Motor neuron (in vitro differentiated cells): Measurements from ENCODE around the gene KATNBL1. TPM values are rescaled to one million over a fixed set of nuclear protein-coding genes. Genes with fewer than 3 reads are reported as not detected.

ENCODE experiments used
- ATAC-seq, 8 experiments: fragments of 200-7000 bp; cut with Tn5 transposase; replicated peaks in 6 of 8; 2 replicates each; pipeline ENCODE4 v1.8.0; 2021; ENCODE audit warnings: mild to moderate bottlenecking in 8 of 8, moderate library complexity in 8 of 8
- H3K27ac ChIP-seq, 2 donors: fragments of 250-450 bp; sonication (Bioruptor Pico); 2 replicates each; pipeline ENCODE4 v1.9.0; 2021; ENCODE audit warnings: antibody characterized with exemption in 2 of 2, mild to moderate bottlenecking in 2 of 2, moderate library complexity in 1 of 2
- H3K4me1 ChIP-seq, 2 donors: fragments of 250-450 bp; sonication (Bioruptor Pico); replicated peaks in 1 of 2; 2 replicates each; pipeline ENCODE4 v1.6.1; 2021; ENCODE audit warnings: antibody characterized with exemption in 2 of 2, mild to moderate bottlenecking in 2 of 2, moderate library complexity in 1 of 2
- H3K4me3 ChIP-seq, 5 donors: fragments of 250-450 bp; sonication (Bioruptor Pico); 2 replicates each; pipeline ENCODE4 v1.9.0; 2021; ENCODE audit warnings: antibody characterized with exemption in 5 of 5, mild to moderate bottlenecking in 5 of 5, moderate library complexity in 4 of 5
- WGBS, 10 experiments: fragments of 450-650 bp; shearing (Covaris generic); methylation state at CpG; one replicate each; pipeline ENCODE4 v1.0.0; 2022; 5-methylcytosine and 5-hydroxymethylcytosine counted together
- in situ Hi-C, 9 experiments: fragments of 400-800 bp; cut with MboI; loops; one replicate each; pipeline ENCODE4 v1.15.0; 2021; ENCODE audit warnings: low sequenced_read_pairs in 9 of 9, low pct_unique_long_range_greater_than_20kb in 2 of 9; ENCODE audit not compliant: unreplicated experiment in 9 of 9
- total RNA-seq, 8 experiments: library from RNA; unstranded; fragments of 300-600 nt; gene quantifications; 2 replicates each; pipeline versions ENCODE4 v1.2.3 to v1.2.4, GENCODE V29; 2022

The KATNBL1 gene
- total RNA-seq, 8 experiments from 2014 or later = 19.3 to 52.0 (median 41.7) TPM

GRCh38 chr15:34106423-34106822, 103.5 kb downstream of the KATNBL1 start:
- no peak for ATAC-seq
- peaks cover 6% of the 10 kb centered on the region in 2 donors for H3K4me1 ChIP-seq
- H3K4me3 ChIP-seq = no peak overlapping the region
- no peak overlapping the region for H3K27ac ChIP-seq
- in situ Hi-C loops = loop anchor here in 6 of 9 experiments (10.0 to 25.0 kb wide), 4 partner anchors 106 to 256 kb away; partner anchors contain the start of genes KATNBL1 (in 5 of the 6), EMC4 (in 1 of the 6) and LPCAT4 (in 1 of the 6)
- 80 to 100% (median 100%) methylated on average over 1 of the region's 1 CpG; no CpG with 5 or more reads in 6 of the 10 experiments for WGBS, 10 experiments

GRCh38 chr15:34102175-34102925, 107.5 kb downstream of the KATNBL1 start:
- Histone ChIP-seq H3K27ac (peak overlapping the region; percentile 60 to 76), H3K4me3 (peak overlapping the region; percentile 64 to 99 (median 91)), H3K4me1 (peaks cover 6 to 10% of the 10 kb centered on the region in 2 donors)
- ATAC-seq = no peak
- WGBS, 10 experiments = 0 to 58% (median 22%) methylated on average over 3 to 22 of the region's 29 CpGs
- in situ Hi-C loops = loop anchor here in 6 of 9 experiments (10.0 to 25.0 kb wide), 4 partner anchors 110 to 260 kb away; partner anchors contain the start of genes KATNBL1 (in 5 of the 6), EMC4 (in 1 of the 6) and LPCAT4 (in 1 of the 6)

- Histone ChIP-seq H3K27ac (peak within 1 kb of the TSS; percentile 91 to 92), H3K4me3 (peak within 1 kb of the TSS; percentile 64 to 99 (median 91)), H3K4me1 (peaks cover 6 to 10% of the 10 kb centered on the region in 2 donors)
- in situ Hi-C loops = loop anchor here in 6 of 9 experiments (10.0 to 25.0 kb wide), 4 partner anchors 111 to 261 kb away; partner anchors contain the start of genes KATNBL1 (in 5 of the 6), EMC4 (in 1 of the 6) and LPCAT4 (in 1 of the 6)
- ATAC-seq = peak; percentile 96 to 100 (median 99)
- WGBS, 10 experiments = 0 to 8% (median 0%) methylated on average over 1 to 13 of the region's 48 CpGs; no CpG with 5 or more reads in 2 of the 10 experiments
Measured at GRCh38 chr15:34101366-34102174, 108.3 kb downstream of the KATNBL1 start, which contains the start of the genes EMC7 and PGBD4. TSS of gene EMC7 (minus strand) at chr15:34101862. CDS start at chr15:34101839, 23 bp downstream. TSS of gene PGBD4 (plus strand) at chr15:34102083. CDS start at chr15:34102532, 449 bp downstream.

- peak overlapping the region in 1 of 5 donors; percentile 99 for H3K4me3 ChIP-seq
- in situ Hi-C loops = loop anchor here in 7 of 9 experiments (10.0 to 25.0 kb wide), 7 partner anchors 112 to 812 kb away; partner anchors contain the start of genes KATNBL1 (in 5 of the 7), EMC4 (in 1 of the 7), GOLGA8B (in 1 of the 7) and LPCAT4 (in 1 of the 7)
- H3K4me1 ChIP-seq = peaks cover 6 to 10% of the 10 kb centered on the region in 2 donors
- WGBS, 10 experiments = 15 to 100% (median 88%) methylated on average over 1 to 5 of the region's 5 CpGs; no CpG with 5 or more reads in 1 of the 10 experiments
- no peak overlapping the region for H3K27ac ChIP-seq
- ATAC-seq = no peak
Measured at GRCh38 chr15:34099914-34100313, 110.0 kb downstream of the KATNBL1 start.

Other genes with a start within 250 kb of the KATNBL1 start
- 1 to 10 TPM in 1 of 8 experiments, under 1 TPM in 7; 0.05 to 1.4 (median 0.46) TPM for gene CHRM5, start 241.6 kb downstream of the KATNBL1 start, total RNA-seq
- gene AVEN, start 170.9 kb downstream of the KATNBL1 start, total RNA-seq = 10 to 100 TPM in 4 of 8 experiments, 1 to 10 TPM in 4; 3.0 to 22.3 (median 11.2) TPM
- gene EMC7, start 108.2 kb downstream of the KATNBL1 start, total RNA-seq = 100 to 1,000 TPM in 1 of 8 experiments, 10 to 100 TPM in 7; 40.6 to 122 (median 57.7) TPM
- 1 to 10 TPM; 1.7 to 5.1 (median 3.2) TPM for gene PGBD4, start 108.0 kb downstream of the KATNBL1 start, total RNA-seq
- gene EMC4, start 14.9 kb upstream of the KATNBL1 start, total RNA-seq = 100 to 1,000 TPM in 4 of 8 experiments, 10 to 100 TPM in 4; 56.2 to 157 (median 106) TPM
- 10 to 100 TPM in 6 of 8 experiments, 1 to 10 TPM in 2; 9.6 to 21.8 (median 13.7) TPM for gene SLC12A6, start 127.7 kb upstream of the KATNBL1 start, total RNA-seq
- 100 to 1,000 TPM; 137 to 420 (median 205) TPM for gene NOP10, start 133.0 kb upstream of the KATNBL1 start, total RNA-seq
- gene NUTM1, start 133.2 kb upstream of the KATNBL1 start, total RNA-seq = under 1 TPM; 0.07 to 0.52 (median 0.13) TPM
- gene LPCAT4, start 157.1 kb upstream of the KATNBL1 start, total RNA-seq = 10 to 100 TPM in 7 of 8 experiments, 1 to 10 TPM in 1; 9.9 to 39.6 (median 21.8) TPM
- gene GOLGA8A, start 227.7 kb upstream of the KATNBL1 start, total RNA-seq = 100 to 1,000 TPM in 2 of 8 experiments, 10 to 100 TPM in 6; 33.7 to 129 (median 61.4) TPM